ENCODE data around the gene PGD.

Gene PGD

DNA sequence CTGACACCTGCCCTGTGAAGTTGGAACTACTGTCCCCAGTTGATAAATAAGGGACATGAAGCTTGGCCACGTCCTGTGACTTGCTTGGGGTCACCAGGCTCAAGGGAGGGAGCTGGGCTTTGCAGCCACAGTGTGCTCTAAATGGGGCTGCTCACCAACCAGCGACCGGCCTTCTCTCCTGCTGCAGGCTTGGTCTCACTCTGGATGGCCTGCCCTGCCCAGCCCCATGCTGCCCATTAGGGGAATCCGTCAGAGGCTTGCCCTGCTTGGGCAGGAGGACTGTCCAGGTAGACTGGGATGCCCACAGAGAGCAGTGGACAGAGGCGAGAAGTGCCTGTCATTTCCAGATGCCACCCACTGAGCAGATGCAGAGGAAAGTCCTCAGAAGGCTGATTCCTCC is 30.1 kb downstream of the PGD start:
- DNase-seq (ENCODE audit: low spot score) (no peak), ATAC-seq (ENCODE audit: low read depth) (no peak)
- no peaks in the 10 kb centered on the region; the same call in 1 of the 2 replicates for H3K36me3 ChIP-seq (ENCODE audit: low read depth)
- no peaks in the 10 kb centered on the region for H3K9me3 ChIP-seq (ENCODE audit: severe bottlenecking)
- H3K27me3 ChIP-seq (ENCODE audit: insufficient read depth, poor library complexity, severe bottlenecking): no peaks in the 10 kb centered on the region
- no peak overlapping the region for H3K4me3 ChIP-seq (ENCODE audit: severe bottlenecking)
- TF ChIP-seq, protein P1, sequence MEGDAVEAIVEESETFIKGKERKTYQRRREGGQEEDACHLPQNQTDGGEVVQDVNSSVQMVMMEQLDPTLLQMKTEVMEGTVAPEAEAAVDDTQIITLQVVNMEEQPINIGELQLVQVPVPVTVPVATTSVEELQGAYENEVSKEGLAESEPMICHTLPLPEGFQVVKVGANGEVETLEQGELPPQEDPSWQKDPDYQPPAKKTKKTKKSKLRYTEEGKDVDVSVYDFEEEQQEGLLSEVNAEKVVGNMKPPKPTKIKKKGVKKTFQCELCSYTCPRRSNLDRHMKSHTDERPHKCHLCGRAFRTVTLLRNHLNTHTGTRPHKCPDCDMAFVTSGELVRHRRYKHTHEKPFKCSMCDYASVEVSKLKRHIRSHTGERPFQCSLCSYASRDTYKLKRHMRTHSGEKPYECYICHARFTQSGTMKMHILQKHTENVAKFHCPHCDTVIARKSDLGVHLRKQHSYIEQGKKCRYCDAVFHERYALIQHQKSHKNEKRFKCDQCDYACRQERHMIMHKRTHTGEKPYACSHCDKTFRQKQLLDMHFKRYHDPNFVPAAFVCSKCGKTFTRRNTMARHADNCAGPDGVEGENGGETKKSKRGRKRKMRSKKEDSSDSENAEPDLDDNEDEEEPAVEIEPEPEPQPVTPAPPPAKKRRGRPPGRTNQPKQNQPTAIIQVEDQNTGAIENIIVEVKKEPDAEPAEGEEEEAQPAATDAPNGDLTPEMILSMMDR (IDR thresholded peaks at IDR 0.05; ENCODE audit: poor library complexity, severe bottlenecking): no peak
- H3K4me1 ChIP-seq (ENCODE audit: insufficient read depth, poor library complexity, severe bottlenecking): peaks cover 4% of the 10 kb centered on the region
- H3K27ac ChIP-seq (ENCODE audit: poor library complexity, severe bottlenecking): no peak overlapping the region

DNA sequence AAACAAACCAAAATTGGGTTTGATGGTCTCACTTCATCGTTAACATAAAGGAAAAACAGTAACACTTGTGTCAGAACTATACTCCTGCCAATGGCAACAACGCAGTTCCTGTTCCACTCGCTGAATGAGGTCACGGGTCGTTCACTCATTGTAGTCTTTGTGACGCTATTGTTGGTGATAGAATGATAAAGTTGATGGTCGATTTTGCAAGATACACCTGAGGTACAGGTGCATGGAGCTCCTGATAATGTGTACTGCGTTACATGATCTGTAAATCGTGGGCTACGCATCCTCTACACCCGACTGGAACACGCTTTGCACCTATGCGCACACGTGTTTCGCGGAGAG is 31.0 kb downstream of the PGD start:
- H3K27ac ChIP-seq (ENCODE audit: poor library complexity, severe bottlenecking): peak overlapping the region; percentile 41
- peak overlapping the region; percentile 56 for H3K4me3 ChIP-seq (ENCODE audit: severe bottlenecking)

DNA sequence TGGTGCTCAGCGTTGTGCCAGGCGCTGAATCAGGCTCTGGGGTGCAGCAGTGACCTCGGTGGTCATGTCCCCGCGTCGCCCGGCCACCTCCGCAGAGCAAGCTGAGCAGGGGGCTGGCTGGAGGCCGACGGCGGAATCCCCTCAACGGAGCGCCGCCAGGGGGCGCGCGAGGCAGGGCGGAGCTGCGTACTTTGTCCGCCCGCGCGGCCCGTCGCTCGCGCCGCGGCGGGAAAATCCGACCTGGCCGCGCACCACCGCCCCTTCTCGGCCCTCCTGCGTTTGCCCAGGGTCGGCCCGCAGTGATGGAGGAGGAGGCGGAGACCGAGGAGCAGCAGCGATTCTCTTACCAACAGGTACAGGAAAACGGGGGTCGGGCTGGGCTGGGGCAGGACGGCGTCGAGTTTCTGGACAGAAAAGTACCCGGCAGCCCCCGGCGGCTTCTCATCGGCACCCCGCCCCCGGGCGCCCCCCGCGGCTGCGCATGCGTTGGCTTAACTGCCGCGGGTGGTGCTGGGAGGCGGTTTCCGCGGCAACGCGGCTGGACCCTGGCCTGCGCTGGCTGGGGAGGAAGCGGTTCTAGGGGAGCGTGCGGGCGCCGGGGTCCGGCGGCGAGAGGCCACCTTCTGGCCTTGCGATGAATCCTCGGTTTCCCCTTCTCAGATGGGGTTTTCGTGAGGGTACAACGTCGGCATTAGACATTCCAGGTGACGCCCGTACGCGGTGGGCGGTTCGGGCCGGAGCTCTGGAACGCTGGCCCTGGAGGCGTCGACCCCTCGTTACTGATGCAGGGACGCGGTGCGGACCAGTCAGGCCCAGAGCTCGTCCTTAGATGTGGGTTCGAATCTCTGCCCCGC is 31.6 kb downstream of the PGD start, which contains the start of gene CENPS:
CENPS (plus strand) TSS at position 218 of the 854 bp plus-strand sequence; CDS start at position 303, 85 bp downstream.
- H3K27ac ChIP-seq (ENCODE audit: poor library complexity, severe bottlenecking): peak within 1 kb of the TSS; percentile 41
- H3K36me3 ChIP-seq (ENCODE audit: low read depth): peaks cover 4% of the 10 kb centered on the region; the same call in 1 of the 2 replicates
- peak within 1 kb of the TSS; percentile 56 for H3K4me3 ChIP-seq (ENCODE audit: severe bottlenecking)
- TF ChIP-seq, protein P1 (IDR thresholded peaks at IDR 0.05; ENCODE audit: poor library complexity, severe bottlenecking): peak; percentile 96
- H3K4me1 ChIP-seq (ENCODE audit: insufficient read depth, poor library complexity, severe bottlenecking): peaks cover 4% of the 10 kb centered on the region
- H3K9me3 ChIP-seq (ENCODE audit: severe bottlenecking): no peaks in the 10 kb centered on the region
- H3K27me3 ChIP-seq (ENCODE audit: insufficient read depth, poor library complexity, severe bottlenecking): no peaks in the 10 kb centered on the region
- DNase-seq (ENCODE audit: low spot score): peak; percentile 87
- ATAC-seq (ENCODE audit: low read depth): peak; percentile 89

More for the DNA sequence above, 31.0 kb downstream of the PGD start:
- TF ChIP-seq, protein P1 (IDR thresholded peaks at IDR 0.05; ENCODE audit: poor library complexity, severe bottlenecking): no peak
- Histone ChIP-seq H3K4me1 (ENCODE audit: insufficient read depth, poor library complexity, severe bottlenecking) (peaks cover 4% of the 10 kb centered on the region), H3K36me3 (ENCODE audit: low read depth) (no peaks in the 10 kb centered on the region; the same call in 1 of the 2 replicates), H3K27me3 (ENCODE audit: insufficient read depth, poor library complexity, severe bottlenecking) (no peaks in the 10 kb centered on the region), H3K9me3 (ENCODE audit: severe bottlenecking) (no peaks in the 10 kb centered on the region)
- ATAC-seq (ENCODE audit: low read depth): no peak
- no peak for DNase-seq (ENCODE audit: low spot score)

DNA sequence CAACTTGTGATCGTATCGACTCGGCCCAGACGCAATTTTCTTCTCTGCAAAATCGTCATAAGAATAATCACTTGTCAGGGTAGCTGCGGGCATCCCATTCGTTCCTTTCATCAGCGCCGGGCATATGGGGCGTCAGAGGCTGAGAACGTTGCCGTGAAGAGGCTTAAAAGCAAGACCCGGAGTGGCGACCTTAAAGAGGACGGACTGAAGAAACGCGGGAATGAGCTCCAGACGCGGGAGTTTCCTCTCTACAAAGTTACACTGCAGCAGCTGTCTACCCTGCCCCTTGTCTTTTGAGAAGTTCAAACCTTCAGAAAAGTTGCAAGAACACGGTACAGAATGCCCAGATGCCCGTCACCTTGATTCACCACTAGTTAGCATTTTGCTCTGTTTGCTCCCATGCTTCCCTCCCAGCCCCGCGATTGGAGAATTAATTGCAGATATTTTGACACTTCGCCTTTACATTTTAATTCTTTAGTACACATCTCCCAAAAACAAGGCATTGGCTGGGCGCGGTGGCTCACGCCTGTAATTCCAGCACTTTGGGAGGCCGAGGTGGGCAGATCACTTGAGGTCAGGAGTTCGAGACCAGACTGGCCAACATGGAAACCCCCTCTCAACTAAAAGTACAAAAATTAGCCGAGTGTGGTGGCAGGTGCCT is 32.3 kb downstream of the PGD start:
- H3K27ac ChIP-seq (ENCODE audit: poor library complexity, severe bottlenecking): peak overlapping the region; percentile 41
- DNase-seq (ENCODE audit: low spot score): no peak
- TF ChIP-seq, protein P1 (IDR thresholded peaks at IDR 0.05; ENCODE audit: poor library complexity, severe bottlenecking): no peak

More for the DNA sequence above, 32.3 kb downstream of the PGD start:
- Histone ChIP-seq H3K4me3 (ENCODE audit: severe bottlenecking) (peak overlapping the region; percentile 56), H3K9me3 (ENCODE audit: severe bottlenecking) (no peaks in the 10 kb centered on the region), H3K36me3 (ENCODE audit: low read depth) (peaks cover 4% of the 10 kb centered on the region; the same call in 1 of the 2 replicates), H3K4me1 (ENCODE audit: insufficient read depth, poor library complexity, severe bottlenecking) (peaks cover 4% of the 10 kb centered on the region), H3K27me3 (ENCODE audit: insufficient read depth, poor library complexity, severe bottlenecking) (no peaks in the 10 kb centered on the region)
- ATAC-seq (ENCODE audit: low read depth): peak; percentile 12; the same call in 2 of the 3 replicates
